ENCODE measurements around the gene COPA.

The COPA gene

DNA sequence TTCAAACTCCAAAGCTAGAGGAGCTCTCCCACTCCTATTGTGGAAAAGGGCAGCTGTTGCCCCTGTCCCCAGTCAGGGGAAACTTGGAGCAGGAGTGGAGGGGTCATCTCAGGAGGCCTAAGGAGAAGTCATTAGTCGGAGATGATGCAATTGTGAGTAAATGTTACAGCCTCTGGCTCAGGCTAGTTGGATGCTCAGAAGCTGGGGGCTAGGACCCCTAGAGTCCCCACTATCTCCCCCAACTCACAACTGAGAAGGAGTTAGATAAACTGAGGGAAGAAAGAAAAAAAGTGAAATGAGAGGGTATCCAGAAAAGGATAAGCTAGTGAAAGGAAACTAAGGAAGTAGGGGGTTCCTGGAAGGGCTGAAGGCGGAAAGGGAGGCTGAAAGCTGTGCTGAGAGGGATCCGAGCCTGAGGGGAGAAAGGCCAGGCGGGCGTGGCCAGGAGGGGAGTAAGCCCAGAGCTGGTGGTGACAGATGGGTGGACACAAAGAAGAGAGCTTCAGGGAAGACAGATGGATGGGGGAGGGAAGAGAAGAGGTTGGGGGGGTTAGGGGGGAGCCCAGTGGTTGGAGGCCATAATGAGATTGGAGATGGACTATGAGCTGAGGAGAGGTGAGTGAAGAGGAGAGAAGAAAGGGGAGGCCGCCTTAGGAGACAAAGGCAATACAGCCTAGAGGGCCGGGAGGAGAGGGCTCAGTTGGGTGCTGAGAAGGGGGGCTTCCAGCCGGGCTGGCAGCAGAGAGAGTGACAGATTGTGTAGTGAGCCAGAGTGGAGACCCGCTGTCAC lies 19.3 kb upstream of the COPA start:
- DNase-seq (ENCODE audit: low spot score), result no peak

DNA sequence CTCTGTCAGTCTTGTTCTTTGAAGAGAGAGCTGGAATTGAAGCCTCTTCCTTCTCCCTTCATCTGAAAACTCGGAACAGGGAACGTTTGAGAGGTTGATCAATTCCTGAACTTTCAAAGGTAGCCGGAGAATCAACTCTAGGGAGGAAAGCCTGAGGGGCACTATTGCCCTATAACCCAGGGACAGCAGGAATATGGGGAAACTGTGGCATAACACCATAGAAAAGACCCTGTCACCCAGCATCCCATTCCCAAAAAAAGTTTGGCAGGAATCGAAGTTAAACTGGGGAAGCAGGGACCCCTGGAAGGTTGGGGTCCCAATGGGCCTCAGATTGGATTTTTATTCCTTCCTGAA lies 18.7 kb upstream of the COPA start:
- DNase-seq (ENCODE audit: low spot score), result no peak

DNA sequence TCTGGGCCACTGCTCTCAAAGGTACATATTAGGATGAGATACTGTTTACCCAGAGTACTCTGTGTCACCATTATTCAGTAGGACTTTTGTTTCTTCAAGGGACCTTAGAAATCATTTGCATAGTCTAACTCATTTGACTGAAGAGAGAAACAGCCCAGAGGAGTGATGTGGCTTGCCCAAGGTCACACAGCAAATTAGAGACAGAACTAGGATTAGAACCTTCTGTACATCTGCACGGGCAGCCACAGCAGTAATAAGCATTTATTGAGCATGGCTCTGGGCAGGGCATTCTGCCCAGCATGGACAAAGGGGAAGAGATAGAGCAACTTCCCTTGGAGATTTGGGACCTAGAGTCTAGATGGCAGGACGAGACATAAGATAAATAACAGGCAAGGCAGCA lies 18.1 kb upstream of the COPA start:
- no peak for DNase-seq (ENCODE audit: low spot score)

DNA sequence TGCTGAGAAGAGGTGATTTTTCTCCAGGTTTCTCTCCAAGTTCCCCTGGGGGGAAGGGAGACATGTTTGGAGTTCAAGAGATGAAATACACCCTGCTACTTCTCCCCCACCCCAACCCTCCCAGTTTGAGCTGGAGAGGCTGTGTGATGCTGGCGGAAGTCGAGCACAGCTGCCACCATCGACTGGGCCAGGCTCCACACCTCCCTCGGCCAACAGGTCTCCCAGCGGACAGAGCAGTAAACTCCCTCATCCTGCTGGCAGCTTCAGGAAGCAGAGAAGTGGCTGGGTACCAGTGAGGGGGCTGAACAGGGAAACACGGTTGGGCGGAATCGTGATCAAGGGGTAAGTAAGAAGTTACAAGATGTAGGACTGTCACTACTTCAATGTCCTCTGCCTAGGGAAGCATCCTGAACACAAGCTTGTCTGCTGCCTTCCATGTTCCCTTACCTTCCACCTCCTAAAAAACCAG lies 17.2 kb upstream of the COPA start:
- DNase-seq (ENCODE audit: low spot score), result no peak

DNA sequence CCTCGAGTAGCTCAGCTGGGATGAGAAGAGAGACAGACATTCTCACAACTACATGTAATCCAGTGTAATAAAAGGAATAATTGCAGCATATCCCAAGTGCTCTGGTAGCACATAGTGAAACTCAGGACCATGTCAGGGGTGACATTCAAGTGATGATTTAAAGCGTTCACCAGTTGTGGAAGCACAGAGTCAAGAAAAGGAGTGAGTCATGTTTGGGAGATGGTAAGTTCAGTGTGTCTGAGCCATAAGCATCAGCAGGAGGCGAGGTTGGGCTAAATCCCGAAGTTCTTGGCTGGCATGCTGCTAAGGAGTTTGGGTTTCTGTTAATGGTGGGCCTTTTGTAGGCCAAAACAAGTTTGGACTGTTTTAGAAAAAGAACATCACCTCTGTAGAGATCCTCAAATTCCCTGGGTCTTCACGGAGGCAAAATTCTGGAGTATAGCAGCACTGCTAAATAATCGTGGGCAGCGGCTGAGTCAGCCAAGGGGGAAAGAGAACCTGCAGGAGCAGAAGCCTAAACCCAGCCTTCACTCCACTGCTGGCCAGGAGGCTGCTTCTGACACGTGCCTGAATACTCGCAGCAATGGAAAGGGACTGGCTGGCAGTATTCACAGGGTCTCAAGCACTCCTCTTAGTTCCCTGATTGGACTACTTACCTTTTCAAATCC lies 16.6 kb upstream of the COPA start:
- DNase-seq (ENCODE audit: low spot score), result no peak

DNA sequence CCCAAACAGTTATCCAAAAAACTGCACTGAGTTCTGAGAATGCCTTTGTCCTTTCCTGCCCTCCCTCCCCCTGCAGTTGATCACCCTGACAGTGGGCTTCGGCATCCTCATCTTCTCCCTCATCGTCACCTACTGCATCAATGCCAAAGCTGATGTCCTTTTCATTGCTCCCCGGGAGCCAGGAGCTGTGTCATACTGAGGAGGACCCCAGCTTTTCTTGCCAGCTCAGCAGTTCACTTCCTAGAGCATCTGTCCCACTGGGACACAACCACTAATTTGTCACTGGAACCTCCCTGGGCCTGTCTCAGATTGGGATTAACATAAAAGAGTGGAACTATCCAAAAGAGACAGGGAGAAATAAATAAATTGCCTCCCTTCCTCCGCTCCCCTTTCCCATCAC lies 15.0 kb upstream of the COPA start:
- no peak for DNase-seq (ENCODE audit: low spot score)

DNA sequence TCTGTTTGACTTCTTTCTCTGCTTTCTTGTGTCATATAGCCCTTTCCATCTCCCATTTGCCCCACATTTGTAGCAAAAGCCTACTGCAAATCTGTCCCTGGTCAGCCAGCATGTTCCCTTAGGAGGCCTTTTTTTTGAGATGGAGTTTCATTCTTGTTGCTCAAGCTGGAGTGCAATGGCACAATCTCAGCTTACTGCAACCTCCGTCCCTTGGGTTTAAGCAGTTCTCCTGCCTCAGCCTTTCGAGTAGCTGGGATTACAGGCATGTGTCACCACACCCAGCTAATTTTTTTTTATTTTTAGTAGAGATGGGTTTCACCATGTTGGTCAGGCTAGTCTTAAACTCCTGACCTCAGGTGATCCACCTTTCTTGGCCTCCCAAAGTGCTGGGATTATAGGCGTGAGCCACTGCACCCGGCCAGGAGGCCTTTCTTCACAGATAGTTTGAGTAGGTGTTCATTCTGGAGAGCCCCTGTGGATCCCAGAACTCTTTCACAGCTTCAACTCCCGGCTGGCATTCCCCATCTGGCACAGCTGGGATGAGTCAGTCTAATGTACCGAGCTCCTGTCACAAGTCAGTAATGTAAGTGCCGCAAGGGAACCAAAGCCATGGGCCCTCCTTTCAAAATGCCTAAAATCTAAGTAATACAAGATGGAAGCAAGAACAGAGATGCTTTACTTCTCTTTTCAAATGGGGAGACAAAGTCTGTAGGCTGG lies 14.4 kb upstream of the COPA start:
- DNase-seq (ENCODE audit: low spot score), result no peak

DNA sequence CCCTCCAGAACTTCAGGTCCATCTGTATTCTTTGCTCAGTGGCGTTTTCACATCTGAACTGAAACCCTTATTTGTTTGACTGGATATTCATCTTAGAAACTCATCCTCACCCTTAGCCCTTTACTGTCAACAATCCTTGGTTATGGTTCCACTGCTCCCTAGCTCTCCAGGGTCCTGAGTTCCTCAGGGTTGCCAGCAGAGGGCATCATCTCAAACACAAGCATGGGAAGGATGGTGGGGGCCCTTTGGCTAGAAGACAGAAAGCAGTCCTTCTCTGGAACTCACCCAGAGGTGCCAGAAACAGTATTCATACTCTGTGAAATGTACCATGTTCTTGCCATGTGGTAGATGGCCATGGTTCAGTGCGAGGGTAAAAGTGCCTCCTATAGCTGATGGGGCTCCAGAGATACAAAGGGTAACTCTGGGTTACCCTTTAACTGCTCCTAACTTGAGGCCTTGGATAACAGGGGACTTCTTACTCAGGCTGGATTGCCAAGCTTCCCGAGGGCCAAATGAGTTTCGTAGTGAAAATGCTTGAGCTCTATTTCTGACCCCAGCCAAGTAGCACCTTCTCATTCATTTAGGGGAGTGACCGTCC lies 11.4 kb upstream of the COPA start:
- DNase-seq (ENCODE audit: low spot score), result peak; percentile 65

DNA sequence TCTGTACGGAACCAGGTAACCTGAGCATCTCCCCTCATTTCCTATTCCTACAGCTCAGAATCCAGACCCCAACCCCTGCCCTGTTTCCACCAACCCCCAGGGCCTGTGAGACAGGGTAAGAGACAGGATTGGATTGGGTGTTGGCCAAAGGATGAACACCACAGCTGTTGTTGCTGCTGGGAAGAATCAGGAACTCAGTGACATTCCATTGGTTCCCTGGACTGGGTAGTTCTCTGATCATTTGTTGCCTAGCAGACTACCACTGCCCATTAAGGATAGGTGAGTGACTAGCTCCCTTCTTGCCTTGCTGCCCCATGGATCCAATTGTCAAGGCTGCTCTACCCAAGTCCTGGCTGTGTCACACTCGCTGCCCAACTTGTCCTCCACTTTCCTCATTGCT lies 10.2 kb upstream of the COPA start:
- DNase-seq (ENCODE audit: low spot score), result no peak

DNA sequence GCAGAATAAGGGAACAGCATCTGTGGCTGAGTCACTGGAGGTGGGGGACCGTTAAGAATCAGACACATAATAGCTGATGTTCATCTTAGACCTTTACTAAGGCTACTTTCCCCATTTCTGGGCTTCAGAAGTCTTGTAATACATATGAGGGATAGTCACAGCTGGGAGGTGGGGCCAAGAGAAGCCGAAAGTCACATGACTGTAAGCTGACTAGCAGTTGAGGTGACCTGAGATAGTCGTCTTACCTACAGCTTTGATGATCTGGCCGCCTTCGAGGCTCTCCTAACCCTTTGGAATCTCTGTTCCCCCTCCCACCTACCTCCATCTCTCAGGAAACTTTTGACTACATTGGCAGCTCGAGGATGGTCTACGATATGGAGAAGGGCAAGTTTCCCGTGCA lies 9.5 kb upstream of the COPA start:
- DNase-seq (ENCODE audit: low spot score), result no peak

DNA sequence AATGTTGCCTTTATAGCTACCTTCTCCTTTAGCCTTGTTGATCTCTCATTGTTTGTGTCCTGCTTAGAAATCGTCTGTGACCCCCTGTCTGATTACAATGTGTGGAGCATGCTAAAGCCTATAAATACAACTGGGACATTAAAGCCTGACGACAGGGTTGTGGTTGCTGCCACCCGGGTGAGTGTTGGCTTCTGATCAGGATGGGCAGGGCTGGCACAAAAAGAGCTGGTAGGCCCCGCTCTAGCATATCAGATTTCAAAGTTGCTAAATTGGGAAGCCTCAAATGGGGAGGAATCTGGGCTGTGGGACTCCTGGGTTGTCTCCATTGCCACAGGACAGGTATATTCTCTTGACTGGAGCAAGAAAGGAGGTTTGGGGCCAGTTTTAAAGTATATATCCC lies 8.6 kb upstream of the COPA start:
- no peak for DNase-seq (ENCODE audit: low spot score)

DNA sequence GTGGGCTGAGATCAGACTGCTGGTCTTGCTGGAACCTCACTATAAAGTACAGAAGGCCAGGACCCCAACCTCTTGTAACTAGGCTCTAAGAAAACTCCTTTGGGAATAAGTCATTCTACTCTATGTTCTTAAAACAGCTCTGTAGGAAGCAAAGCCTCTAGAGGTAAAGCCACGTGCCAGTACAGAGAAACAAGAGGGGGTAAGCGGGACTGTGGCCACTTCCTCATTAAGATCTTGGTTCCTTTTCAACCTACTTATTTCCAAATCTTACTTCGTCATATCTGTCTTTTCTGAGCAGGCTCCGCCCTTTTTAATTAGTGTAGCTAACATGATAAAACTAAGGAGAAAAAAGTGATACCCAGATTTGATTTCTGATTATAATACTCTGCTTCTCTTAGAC lies 3.9 kb upstream of the COPA start:
- DNase-seq (ENCODE audit: low spot score), result peak; percentile 43

DNA sequence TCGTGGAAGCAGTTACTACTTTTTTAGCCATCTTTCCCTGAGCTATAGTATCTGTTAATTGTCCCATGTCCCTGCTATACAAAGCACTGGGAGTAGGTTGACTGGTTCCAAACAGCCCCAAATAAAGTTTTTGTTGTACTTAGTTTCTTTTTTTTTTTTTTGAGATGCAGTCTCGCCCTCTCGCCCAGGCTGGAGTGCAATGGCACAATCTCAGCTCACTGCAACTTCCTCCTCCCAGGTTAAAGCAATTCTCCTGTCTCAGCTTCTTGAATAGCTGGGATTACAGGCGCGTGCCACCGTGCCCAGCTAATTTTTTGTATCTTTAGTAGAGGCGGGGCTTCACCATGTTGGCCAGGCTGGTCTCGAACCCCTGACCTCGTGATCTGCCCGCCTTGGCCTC lies 3.4 kb upstream of the COPA start:
- DNase-seq (ENCODE audit: low spot score), result no peak

DNA sequence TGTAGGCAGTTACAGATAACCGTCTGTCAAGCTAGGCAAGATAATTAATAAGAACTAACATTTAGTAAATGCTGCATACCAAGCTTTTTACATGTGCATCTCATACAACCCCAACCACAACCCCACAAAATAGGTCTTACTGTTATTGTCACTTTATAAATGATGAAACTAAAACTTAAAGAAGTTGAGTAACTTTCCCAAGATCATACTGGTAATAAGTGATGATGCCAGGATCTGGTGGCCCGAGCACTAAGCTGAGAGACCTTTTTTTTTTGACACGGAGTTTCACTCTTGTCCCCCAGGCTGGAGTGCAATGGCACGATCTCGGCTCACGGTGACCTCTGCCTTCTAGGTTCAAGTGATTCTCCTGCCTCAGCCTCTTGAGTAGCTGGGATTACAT lies 1.9 kb upstream of the COPA start:
- no peak for DNase-seq (ENCODE audit: low spot score)

DNA sequence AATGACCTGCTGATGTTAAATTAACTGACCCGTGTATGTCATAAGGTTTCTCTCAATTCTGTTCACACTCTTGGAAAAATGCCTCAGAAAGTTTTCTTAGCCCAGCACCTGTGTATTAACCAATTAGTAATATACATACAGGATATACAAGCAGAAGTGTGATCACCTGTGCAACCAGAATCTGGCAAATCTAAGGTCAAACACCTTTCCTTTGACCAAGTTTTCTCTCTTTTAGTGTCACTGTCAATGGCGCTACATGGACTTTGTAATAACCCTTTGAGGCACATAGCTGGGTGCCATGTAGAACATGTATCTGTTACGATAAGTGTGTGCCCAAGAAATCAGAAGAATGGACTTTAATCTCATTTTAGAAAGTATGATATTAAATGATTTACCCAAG lies 1.2 kb upstream of the COPA start:
- DNase-seq (ENCODE audit: low spot score), result no peak

DNA sequence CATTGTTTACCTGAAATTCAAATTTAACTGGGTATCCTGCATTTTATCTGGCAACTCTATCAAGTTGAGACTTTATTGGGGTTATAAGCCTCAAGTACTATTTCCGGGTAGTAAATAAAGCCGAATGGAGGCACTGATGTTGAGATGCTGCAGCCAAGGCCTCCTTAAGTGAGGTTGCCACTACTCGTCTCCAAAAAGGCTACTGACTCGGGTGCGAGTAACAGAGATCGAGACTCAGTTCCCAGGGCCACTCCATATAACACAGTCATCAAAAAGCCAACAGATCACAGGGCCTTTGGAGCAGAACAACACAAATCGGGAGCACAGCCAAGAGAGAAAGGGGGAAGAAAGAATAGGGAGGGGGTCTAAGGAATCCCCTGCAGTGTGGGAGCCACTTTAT lies 524 bp downstream of the COPA start:
- DNase-seq (ENCODE audit: low spot score), result peak; percentile 55

DNA sequence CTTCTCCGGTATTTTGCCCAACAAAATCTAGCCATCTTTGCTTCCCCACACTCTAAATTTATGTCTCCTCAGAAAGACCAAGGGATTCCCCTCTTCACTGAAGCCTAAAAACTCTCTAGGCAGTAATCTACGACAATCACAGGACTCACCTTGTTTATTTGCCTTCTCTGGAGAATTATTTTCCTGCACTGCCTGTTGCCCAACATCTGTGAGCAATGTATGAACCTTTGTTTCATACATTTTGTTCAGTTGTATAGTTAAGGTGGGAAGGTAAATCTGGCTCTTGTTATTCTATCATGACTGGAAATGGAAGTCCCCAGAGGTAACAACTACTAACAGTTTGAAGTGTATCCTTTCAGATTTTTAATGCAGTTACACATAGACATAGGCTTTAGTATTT lies 2.2 kb downstream of the COPA start:
- no peak for DNase-seq (ENCODE audit: low spot score)

DNA sequence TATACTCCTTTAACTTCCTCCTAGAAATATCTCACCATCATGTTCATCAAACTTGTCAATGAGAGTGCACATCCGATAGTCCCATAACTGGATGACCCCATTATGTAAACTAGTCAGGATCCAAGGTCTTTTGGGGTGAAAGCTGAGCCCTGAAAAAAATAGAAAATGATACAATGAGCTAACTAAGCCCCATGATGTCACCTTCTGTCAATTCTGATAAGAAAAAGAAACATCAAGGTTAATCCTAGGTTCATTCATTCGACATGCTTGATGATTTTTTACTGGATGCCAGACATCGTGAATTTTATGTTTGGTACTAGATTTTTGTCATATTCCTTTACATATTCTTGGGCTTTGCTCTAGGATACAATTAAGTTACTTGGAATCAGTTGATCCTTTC lies 2.9 kb downstream of the COPA start:
- no peak for DNase-seq (ENCODE audit: low spot score)

DNA sequence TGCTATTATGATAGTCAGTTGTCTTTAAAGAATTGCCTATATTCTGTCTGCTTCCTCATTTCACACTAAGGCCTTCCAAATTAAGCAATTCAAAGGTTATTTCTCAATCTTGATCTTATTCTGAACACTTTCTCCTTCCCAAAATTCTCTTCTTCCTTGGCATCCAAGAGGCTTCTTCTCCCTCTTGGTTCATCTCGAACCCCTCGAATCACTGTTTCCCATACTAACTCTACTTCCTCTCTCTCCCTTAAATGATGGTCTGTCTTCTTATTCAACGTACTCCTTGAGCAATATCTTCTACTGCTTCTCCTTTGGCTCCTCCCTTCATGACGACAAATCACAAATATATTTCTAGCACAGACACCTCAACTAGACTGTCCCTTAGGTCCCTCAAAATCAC lies 4.5 kb downstream of the COPA start:
- no peak for DNase-seq (ENCODE audit: low spot score)

DNA sequence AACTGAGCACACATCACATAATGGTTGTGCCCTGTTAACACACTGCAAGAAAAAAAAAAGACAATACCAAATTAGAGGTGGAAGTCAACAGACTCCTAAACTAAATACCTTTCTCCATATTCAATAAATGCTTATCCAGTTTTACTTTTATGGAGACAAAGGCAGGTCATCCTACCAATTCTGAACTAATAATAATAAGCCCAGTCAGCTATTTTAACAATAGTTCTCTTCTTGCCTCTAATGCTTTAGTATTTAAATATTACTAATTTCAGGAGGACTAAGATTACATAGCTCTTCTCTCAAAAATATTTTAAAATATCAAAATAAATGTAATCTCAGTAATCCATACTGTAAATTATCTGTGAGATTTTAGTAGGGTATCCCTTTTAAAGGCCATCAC lies 10.5 kb downstream of the COPA start:
- DNase-seq (ENCODE audit: low spot score), result no peak

DNA sequence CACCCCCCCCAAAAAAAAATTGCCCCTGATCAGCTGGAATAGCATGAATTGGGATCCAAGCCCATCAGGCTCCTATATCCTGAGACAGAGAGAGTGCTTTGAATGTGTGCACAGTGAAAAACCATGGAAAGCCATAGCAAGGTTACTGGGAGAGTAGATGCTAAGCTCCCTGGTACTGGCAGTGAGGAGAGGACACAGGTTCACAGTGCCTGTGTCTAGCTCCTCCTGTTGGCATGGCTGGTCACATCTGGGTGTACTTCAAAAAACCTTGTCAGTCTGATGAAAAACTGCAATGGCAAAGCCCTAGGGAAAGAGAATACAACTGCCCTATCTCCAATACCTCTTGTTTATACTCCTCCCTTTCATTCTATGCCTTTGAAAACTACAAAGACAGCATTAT lies 12.9 kb downstream of the COPA start:
- DNase-seq (ENCODE audit: low spot score), result no peak

DNA sequence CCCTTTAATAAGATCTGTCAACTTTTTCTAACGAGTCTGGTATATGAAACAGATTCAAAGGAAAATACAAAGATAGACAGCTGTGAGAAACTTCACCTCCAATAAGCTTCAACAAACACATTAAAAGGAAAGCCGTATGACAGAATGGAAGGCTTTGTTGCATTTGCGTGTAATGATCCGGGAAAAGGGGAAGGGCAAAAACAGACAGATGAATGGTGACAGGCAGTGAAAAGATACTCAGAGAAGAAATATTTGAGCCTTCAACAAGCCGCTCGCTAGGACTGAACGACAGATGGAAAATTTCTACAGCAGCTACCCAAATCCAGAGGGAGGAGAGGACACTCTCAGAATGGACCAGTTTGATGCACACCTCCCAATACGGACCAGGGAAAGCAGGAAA lies 14.9 kb downstream of the COPA start:
- DNase-seq (ENCODE audit: low spot score), result no peak

DNA sequence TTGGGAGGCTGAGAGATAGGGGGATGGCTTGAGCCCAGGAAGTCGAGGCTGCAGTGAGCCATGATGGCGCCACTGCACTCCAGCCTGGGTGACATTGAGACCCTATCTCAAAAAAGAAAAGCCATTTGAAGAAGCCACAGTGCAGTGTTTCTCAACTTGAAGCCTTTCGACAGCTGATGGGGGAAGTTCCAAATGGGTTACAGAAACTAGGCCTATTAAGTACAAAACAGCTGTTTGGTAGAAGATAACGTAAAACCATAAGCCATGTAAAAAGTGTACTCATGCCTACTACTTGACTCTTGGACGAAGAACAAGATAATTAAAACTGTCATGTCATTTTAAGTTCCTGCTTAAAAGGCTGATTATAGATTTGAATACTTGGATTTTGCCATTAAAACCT lies 16.6 kb downstream of the COPA start:
- DNase-seq (ENCODE audit: low spot score), result no peak

Measured in NAMALWA (cell line).